Panc1 (cell line): ENCODE results near the gene MYO1B.

Experiments
- POLR2AphosphoS5 ChIP-seq: IDR thresholded peaks from 2 replicates; pipeline ENCODE4 v1.6.1; 2012; ENCODE audit warnings: mild to moderate bottlenecking, low read depth, low read length, moderate library complexity
- REST ChIP-seq, 2 experiments: IDR thresholded peaks; 2 replicates each; pipeline ENCODE4 v1.6.1; 2011 to 2012; ENCODE audit warnings: low read depth in 2 of 2, control low read depth in 1 of 2, low read length in 1 of 2, mild to moderate bottlenecking in 1 of 2, moderate library complexity in 1 of 2; ENCODE audit not compliant: insufficient read depth in 1 of 2
- TF ChIP-seq, protein P1 (sequence below): fragments of 450-650 bp; IDR thresholded peaks from 2 replicates; pipeline ENCODE4 v1.5.1; 2017; ENCODE audit warnings: mild to moderate bottlenecking

DNA sequence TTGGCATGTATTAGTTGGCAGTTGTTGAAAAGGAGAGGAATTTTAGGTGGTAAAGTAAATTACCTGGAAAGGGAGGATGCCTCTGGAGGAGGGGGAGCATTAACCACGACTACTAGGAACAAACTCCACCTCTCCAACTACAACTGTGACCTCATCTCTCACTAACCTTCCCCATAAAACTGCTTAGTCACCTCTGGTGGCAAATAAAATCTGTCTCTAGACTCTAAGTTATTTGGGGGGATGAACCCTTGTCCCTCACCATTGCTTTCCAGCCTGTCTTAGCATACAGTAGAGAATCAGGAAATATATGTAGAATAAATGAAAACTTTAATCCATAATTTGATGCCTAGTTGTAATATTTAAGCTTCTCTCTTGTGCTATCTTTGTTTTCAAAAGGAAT, 27.6 kb upstream of the MYO1B start:
- TF ChIP-seq, protein P1, sequence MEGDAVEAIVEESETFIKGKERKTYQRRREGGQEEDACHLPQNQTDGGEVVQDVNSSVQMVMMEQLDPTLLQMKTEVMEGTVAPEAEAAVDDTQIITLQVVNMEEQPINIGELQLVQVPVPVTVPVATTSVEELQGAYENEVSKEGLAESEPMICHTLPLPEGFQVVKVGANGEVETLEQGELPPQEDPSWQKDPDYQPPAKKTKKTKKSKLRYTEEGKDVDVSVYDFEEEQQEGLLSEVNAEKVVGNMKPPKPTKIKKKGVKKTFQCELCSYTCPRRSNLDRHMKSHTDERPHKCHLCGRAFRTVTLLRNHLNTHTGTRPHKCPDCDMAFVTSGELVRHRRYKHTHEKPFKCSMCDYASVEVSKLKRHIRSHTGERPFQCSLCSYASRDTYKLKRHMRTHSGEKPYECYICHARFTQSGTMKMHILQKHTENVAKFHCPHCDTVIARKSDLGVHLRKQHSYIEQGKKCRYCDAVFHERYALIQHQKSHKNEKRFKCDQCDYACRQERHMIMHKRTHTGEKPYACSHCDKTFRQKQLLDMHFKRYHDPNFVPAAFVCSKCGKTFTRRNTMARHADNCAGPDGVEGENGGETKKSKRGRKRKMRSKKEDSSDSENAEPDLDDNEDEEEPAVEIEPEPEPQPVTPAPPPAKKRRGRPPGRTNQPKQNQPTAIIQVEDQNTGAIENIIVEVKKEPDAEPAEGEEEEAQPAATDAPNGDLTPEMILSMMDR = no peak
- TF ChIP-seq POLR2AphosphoS5 (no peak), REST (IDR thresholded peaks at IDR 0.05; ENCODE audit: insufficient read depth in 1 of 2, low read depth in 2 of 2, low read length in 1 of 2) (no peak)
